Non-pigmented ciliary epithelial cell (primary cell): ENCODE measurements around the gene CORIN.

Experiments
- DNase-seq: peaks from one replicate; pipeline ENCODE4 v3.0.0-alpha.2; 2010; ENCODE audit warnings: low read depth

The CORIN gene

GRCh38 chr4:47642985-47643760 is 194.7 kb downstream of the CORIN start:
- no peak for DNase-seq

DNA sequence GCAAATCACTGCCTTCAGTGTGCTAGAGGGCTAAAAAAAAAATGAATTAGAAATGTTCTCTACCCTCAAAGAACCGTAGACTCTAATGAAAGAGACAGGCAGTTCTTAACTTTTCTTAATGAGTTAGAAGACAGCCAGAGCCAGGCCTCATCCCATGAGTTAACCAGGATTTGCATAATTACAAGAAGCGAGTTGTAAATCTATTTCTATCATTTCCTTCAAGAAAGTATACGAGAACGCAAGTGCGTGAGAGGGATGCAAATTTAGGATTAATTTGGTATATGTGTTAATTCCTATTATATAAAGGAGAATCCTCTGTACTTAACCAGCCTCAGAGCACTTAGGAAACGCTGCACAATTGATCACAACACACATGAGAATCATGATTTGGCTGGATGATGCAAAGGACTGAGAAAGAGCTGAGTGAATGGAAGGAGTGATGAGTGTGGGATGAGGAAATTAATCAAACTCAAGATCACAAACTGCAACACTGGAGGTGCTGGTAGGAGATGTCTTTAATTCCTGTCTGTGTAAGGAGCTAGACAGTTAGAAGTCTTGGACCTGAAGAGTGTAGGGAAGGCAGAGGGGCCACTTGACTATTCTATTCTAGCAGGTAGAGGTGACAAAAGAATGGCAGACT is 195.6 kb downstream of the CORIN start:
- no peak for DNase-seq

DNA sequence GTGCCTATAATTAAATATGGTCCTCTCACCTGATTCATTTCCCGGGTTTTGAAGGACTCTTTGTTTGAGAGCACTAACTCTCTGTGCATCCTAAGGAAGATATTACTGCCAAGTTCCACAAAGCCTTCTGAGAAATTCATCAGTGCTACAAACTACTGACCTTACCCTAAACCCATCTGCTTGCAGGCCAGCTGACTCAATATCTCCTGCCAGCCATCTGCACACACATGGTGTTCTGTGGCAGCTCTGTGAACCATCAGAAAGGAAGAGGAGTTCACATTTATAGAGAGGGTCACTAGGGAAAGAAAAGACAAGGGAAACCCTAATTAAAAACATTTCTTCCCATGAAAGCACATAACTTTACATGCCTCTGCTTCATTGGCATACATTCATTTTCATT is 196.1 kb downstream of the CORIN start:
- DNase-seq: no peak

DNA sequence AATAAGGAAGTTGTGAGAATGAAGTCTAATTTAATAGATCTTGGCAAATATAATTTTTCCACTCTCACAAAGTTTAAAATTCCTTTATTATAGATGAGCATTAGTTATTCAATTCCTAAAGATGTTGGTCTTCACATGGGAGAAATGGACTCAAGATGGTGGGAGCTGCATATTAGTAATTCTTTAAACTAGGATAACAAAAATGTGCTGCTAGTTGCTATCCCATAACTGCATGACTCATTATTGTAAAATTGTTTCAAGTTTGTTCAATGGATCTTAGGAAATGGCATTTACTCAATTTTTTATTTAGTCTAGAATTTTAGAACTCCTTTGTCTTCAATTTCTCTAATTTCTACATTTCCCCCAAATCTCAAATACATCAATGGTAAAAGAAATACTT is 197.0 kb downstream of the CORIN start:
- no peak for DNase-seq

DNA sequence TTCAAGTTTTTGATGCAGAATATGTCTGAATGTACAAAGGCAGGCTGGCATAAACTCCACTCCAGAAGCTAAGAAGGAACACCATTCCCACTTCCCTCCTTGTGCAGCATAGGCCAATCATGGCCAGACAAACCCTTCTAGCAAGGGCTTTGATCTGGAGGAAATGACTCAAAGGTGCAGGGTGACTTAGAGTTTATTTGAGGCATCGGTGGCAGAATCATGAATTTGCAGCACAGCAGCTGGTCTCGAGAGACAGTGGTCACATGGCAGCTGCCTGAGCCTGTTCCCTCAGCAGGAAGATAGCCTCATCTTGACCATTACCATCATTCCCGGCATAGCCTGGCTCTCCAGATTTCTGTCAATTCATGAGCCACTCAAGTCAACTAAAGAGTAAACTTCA is 198.3 kb downstream of the CORIN start:
- DNase-seq: no peak

DNA sequence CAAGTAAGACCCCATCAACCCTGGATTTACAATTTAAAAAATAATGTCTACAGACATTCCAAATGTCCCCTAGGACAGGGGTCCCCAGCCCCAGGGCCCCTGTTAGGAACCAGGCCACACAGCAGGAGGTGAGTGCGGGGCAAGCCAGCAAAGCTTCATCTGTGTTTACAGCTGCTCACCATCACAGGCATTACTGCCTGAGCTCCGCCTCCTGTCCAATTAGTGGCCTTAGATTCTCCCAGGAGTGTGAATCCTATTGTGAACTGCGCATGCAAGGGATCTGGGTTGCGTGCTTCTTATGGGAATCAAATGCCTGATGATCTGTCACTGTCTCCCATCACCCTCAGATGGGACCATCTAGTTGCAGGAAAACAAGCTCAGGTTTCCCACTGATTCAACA is 206.7 kb downstream of the CORIN start:
- DNase-seq: no peak

DNA sequence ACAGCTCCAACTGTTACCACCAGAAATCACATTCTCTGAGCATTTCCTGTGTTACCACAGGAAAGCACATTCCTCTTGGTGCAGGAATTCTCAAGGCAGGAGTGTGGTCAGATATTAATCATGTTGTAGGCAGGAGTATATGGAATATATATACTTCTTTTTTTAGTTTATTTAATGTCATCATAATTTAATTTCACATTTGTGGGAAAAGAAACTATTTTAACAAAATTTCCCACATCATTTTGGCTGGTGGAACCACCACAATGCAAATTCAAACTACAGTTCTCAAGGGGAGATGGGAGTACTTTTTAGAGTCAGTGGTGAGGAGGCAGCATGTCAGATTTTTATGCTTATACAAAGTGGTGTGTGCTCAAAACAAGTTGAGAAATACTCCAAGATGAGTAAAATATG is 213.8 kb downstream of the CORIN start:
- DNase-seq: peak; percentile 78

GRCh38 chr4:47621181-47621580 is 216.7 kb downstream of the CORIN start:
- DNase-seq: no peak

DNA sequence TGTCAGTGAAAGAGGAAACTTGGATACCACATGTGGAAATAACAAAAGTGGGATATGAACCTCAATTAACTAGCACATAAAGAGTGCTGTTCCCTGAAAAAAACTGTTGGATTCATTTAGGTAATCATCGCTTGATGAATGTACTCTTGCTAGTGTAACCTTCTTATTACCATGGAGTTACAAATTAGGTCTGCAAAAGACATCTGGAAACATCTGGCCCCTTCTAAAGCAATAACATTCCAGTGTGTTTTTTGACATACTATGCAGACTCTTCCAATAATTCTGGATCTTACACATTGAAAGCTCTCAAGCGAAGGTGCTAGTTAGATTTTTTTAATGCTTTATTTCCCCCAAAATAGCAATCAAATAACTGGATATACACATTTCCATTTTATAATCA is 218.2 kb downstream of the CORIN start:
- DNase-seq: no peak

DNA sequence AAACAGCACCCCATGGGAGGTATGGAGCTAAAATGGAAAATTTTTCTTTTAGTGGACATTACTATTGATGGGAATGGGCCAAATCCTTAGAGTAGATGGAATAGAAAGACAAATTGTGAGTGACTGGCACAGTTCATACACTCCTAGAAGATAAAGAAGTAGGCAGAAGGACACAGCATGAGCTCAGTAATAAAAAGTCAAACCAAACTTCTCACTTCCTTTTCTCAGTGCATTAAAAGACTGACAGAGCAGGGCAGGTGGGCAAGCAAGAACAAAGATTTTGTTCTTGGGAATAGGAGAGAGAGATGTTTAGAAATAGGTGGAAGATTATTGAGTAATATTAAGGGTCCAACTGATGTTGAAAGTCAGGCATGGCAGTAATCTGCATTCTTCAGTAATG is 220.3 kb downstream of the CORIN start:
- no peak for DNase-seq

GRCh38 chr4:47615385-47615784 is 222.5 kb downstream of the CORIN start:
- no peak for DNase-seq

- DNase-seq: no peak
Measured at GRCh38 chr4:47612116-47613023, 225.5 kb downstream of the CORIN start.

DNA sequence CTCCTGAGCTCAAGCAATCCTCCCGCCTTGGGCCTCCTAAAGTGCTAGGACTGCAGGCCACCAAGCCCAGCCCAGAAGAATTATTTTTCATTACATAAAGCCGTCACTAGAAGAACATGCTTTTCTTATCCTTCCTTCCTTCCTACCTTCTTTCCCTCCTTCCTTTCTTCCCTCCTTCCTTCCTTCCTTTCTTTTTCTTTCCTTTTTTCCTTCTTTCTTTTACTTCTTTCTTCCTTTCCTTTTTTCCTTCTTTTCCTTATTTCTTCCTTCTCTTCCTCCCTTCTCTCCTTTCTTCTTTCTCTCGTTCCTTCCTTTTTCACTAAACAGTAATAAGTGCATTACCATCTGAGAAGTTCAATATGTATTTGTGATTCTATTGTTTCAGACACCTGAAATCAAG is 231.4 kb downstream of the CORIN start:
- DNase-seq: no peak

GRCh38 chr4:47598896-47599295 is 239.0 kb downstream of the CORIN start:
- no peak for DNase-seq

DNA sequence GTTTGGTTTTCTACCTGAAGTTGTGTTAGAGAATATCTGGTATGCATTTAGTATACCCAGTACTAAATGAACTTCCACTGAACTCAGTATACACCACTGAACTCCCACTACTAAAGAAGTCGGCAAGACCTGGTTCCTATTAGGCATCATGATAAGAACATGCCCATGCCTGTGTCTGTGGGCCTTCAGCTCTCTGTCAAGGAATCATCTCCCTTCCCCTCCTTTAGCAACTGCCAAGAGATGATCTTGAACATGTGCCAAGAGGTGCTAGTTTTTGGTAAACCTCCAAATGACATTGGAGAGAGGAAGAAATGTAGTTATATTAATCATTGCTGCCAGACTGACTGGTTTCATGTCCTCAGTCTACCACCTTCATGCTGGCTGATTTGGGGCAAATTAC is 239.5 kb downstream of the CORIN start:
- DNase-seq: no peak

DNA sequence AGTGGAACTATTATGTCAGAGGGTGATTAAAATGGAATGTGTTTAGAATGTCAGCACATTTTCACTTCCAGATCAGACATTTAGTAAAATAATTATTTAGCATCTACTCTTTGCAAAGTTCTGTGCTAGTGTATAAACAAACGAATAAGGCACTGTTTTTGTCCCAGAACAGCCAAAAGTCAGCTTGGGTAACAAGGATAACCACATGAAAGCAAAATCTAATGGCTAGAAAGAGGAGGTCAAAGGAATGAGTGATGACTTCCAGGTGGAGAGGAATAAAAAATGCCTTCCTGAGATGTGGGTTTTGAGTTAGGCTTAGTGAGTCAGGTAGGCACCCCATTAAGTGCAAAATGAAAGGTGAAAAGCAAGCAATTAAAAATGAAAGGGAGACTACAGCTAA is 240.2 kb downstream of the CORIN start:
- no peak for DNase-seq

DNA sequence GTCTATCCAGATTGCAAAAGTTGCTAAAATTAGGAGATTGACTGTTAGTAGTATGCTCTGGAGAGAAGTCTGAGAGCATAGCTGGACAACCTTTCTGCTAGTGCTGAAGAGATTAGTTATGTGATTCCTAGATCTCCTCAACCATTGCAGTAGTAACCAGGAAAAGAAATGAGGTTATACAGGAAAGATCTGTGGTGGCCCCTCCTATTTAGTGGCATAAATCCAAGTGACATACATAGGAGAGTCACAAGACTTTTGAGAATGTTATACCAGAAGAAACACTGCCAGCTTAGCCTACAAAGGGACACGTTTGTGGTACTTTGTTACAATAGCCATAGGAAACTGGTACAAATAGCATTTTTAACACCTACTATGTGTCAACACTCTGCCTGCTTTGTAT is 247.5 kb downstream of the CORIN start:
- DNase-seq: no peak

- DNase-seq: no peak
Measured at GRCh38 chr4:47579235-47579634, 258.6 kb downstream of the CORIN start.

DNA sequence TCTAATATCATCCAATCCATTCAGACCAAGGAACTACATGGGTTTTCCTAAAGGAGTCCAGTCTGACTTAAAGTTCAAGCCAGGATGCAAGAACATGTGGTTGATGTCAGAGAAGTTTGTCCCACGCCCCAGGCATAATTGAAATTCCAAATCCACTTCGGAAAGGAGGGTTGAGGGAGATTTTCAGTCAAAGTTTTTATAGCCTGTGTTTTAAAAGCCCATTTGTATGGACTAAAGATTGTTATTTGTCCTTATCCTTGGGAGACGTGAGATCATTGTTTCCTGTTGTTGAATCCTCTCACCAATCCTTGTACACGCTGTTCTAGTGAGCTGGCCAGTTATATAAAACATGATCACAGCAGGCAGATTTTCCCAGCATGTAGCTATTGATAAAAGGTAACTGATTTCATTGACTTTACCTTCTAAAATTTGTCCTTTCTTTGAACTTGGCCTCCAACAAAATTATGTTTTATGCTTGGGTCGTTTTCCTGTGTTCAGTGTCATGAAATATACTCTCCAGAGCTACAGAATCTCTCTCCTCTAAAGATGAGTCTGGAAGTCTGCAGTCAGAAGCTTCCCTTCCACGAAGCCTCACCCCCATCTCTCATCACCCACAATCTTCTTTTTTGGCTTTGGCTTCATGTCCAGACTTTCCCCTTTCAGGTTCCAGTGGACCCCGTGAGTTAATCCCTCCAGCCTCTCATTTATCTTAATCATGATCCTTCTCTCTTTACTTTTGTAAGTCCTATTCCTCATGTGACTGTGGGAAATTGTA is 259.9 kb downstream of the CORIN start:
- peak; percentile 79 for DNase-seq

DNA sequence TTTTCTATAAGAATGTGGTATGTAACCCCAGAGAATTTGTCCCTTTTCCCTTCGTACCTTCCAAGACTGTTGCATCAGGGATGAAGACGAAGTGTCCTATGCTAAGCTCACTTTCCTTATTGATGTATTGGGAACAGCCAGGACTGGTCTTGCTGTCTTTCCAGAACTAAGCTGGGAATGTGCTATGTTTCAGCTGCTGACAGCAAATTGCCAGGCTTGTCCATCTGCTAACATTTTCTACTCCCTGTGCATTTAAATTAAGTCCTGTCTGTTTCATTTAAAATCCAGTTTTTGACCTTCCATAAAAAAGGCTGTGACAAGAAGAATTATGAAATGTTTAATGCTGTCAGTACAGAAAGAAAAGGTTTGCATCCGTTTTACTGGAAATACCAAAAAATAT is 264.9 kb downstream of the CORIN start:
- no peak for DNase-seq

GRCh38 chr4:47570816-47571215 is 267.1 kb downstream of the CORIN start:
- DNase-seq: no peak

GRCh38 chr4:47567511-47567910 is 270.4 kb downstream of the CORIN start:
- no peak for DNase-seq
